Cardiac fibroblast (primary cell): Measurements from ENCODE around the gene PTTG1.

ENCODE experiments used
- DNase-seq, 2 donors: peaks; one replicate each; pipeline versions ENCODE4 v3.0.0 to v3.0.0-alpha.2; 2010; ENCODE audit warnings: low read depth in 2 of 2
- H3K4me3 ChIP-seq, 2 donors: replicated peaks in 1 of 2; 1 replicate in 1 of 2; 2 replicates in 1 of 2; pipeline ENCODE4 v1.5.1; 2011; ENCODE audit warnings: low read depth in 2 of 2, low read length in 2 of 2, mild to moderate bottlenecking in 2 of 2, moderate library complexity in 1 of 2
- CTCF ChIP-seq: IDR thresholded peaks from one replicate; pipeline ENCODE4 v1.5.1; 2011; ENCODE audit warnings: low read depth, mild to moderate bottlenecking, low read length, inconsistent platforms

The PTTG1 gene

GRCh38 chr5:160421625-160422258 is at the start of gene PTTG1:
Gene PTTG1 (plus strand): TSS chr5:160421855. CDS start chr5:160422313, 458 bp downstream.
- peak within 1 kb of the TSS; percentile 70 to 78 for H3K4me3 ChIP-seq
- no peak for TF ChIP-seq CTCF
- peak; percentile 96 to 98 for DNase-seq

- no peak for TF ChIP-seq CTCF
- no peak for DNase-seq
- H3K4me3 ChIP-seq = no peak overlapping the region
These were observed 46.5 kb upstream of the PTTG1 start for GRCh38 chr5:160375166-160375565.

GRCh38 chr5:160375701-160376100 is 46.0 kb upstream of the PTTG1 start:
- DNase-seq = no peak
- no peak overlapping the region for H3K4me3 ChIP-seq
- no peak for TF ChIP-seq CTCF

- no peak overlapping the region for H3K4me3 ChIP-seq
- no peak for TF ChIP-seq CTCF
- no peak for DNase-seq
These were observed 45.2 kb upstream of the PTTG1 start for GRCh38 chr5:160376416-160376815.

GRCh38 chr5:160377651-160378050 is 44.0 kb upstream of the PTTG1 start:
- H3K4me3 ChIP-seq = no peak overlapping the region
- TF ChIP-seq CTCF = no peak
- DNase-seq = no peak

GRCh38 chr5:160378330-160378729 is 43.3 kb upstream of the PTTG1 start:
- TF ChIP-seq CTCF = no peak
- DNase-seq = no peak
- no peak overlapping the region for H3K4me3 ChIP-seq

- DNase-seq = no peak
- TF ChIP-seq CTCF = no peak
- H3K4me3 ChIP-seq = no peak overlapping the region
These were observed 42.1 kb upstream of the PTTG1 start for GRCh38 chr5:160379511-160379910.
